OCI-LY7 (cell line): ENCODE results near the gene SNX27.

ENCODE experiments used
- EZH2phosphoT487 ChIP-seq: fragments of 200-600 bp; sonication (generic); IDR thresholded peaks from 2 replicates; pipeline ENCODE4 v1.6.1; 2018; ENCODE audit warnings: low read depth, borderline replicate concordance, mild to moderate bottlenecking, mixed run types, antibody characterized with exemption, low read length, moderate library complexity, mixed read lengths
- TF ChIP-seq, protein P1 (sequence below): fragments of 200-600 bp; sonication (generic); conservative IDR thresholded peaks from 2 replicates; pipeline ENCODE4 v1.5.1; 2014; ENCODE audit warnings: mild to moderate bottlenecking, antibody characterized with exemption, low read length, moderate library complexity, mixed read lengths

DNA sequence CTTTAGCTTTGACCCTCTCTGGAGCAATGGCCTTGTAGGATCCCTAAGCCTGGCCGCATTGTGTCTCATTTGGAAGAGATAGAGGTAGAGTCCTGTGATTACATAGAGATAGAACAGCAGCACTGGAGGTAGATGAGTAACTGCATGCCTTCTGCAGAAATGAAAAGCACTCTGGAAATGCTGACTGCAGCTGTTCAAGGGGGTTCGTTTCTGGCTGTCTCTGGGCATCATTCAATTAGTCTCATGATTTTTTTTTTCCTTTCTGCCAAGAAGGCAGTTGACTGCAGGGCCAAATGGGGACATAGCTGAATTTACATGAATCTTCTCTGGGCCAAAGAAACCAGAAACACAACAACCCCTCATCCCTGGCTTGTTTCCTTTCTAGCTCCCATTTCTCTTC, 28.1 kb upstream of the SNX27 start:
- TF ChIP-seq, protein P1, sequence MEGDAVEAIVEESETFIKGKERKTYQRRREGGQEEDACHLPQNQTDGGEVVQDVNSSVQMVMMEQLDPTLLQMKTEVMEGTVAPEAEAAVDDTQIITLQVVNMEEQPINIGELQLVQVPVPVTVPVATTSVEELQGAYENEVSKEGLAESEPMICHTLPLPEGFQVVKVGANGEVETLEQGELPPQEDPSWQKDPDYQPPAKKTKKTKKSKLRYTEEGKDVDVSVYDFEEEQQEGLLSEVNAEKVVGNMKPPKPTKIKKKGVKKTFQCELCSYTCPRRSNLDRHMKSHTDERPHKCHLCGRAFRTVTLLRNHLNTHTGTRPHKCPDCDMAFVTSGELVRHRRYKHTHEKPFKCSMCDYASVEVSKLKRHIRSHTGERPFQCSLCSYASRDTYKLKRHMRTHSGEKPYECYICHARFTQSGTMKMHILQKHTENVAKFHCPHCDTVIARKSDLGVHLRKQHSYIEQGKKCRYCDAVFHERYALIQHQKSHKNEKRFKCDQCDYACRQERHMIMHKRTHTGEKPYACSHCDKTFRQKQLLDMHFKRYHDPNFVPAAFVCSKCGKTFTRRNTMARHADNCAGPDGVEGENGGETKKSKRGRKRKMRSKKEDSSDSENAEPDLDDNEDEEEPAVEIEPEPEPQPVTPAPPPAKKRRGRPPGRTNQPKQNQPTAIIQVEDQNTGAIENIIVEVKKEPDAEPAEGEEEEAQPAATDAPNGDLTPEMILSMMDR, result no peak
- TF ChIP-seq EZH2phosphoT487, result no peak
